ENCODE data around the gene PARN. TPM values are rescaled to one million over a fixed set of nuclear protein-coding genes. Genes with fewer than 3 reads are reported as not detected.

Gene PARN
- polyA plus RNA-seq, 1 experiment: 18.5 TPM

DNA sequence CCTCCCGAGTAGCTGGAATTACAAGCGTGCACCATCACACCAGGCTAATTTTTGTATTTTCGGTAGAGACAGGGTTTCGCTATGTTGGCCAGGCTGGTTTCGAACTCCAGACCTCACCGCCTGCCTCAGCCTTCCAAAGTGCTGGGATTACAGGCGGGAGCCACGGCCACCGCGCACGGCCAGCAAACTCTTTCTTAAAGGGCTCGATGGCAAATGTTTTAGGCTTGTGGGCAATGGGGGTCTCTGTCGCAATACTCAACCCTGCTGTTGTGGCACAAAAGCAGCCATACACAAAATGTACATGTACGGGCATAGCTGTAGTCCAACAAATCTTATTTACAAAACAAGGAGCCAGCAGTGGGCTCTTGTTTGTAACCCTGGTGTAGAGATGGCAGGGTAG lies 18.4 kb downstream of the PARN start:
- Histone ChIP-seq H3K4me3 (ENCODE audit: low read depth, low read length) (no peak overlapping the region), H3K36me3 (ENCODE audit: control insufficient read depth, insufficient read depth, low read length) (peaks cover 16% of the 10 kb centered on the region), H3K27me3 (ENCODE audit: control insufficient read depth, insufficient read depth, low read length) (no peaks in the 10 kb centered on the region)
- ChIA-PET POLR2A (no interaction called here), CTCF (interaction anchor here (1.0 kb wide), 1 partner anchor 12 kb away, joined by 3 read pairs; no protein-coding TSS in a partner anchor)
- TF ChIP-seq, protein P1, sequence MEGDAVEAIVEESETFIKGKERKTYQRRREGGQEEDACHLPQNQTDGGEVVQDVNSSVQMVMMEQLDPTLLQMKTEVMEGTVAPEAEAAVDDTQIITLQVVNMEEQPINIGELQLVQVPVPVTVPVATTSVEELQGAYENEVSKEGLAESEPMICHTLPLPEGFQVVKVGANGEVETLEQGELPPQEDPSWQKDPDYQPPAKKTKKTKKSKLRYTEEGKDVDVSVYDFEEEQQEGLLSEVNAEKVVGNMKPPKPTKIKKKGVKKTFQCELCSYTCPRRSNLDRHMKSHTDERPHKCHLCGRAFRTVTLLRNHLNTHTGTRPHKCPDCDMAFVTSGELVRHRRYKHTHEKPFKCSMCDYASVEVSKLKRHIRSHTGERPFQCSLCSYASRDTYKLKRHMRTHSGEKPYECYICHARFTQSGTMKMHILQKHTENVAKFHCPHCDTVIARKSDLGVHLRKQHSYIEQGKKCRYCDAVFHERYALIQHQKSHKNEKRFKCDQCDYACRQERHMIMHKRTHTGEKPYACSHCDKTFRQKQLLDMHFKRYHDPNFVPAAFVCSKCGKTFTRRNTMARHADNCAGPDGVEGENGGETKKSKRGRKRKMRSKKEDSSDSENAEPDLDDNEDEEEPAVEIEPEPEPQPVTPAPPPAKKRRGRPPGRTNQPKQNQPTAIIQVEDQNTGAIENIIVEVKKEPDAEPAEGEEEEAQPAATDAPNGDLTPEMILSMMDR (IDR thresholded peaks at IDR 0.05; ENCODE audit: insufficient read depth, low read depth, low read length): no peak
- no peak for DNase-seq (ENCODE audit: low read depth)

- H3K27me3 ChIP-seq (ENCODE audit: control insufficient read depth, insufficient read depth, low read length): no peaks in the 10 kb centered on the region
- POLR2A ChIA-PET: no interaction called here
- DNase-seq (ENCODE audit: low read depth): no peak
- TF ChIP-seq, protein P1 (IDR thresholded peaks at IDR 0.05; ENCODE audit: insufficient read depth, low read depth, low read length): no peak
- no peak overlapping the region for H3K4me3 ChIP-seq (ENCODE audit: low read depth, low read length)
- CTCF ChIA-PET: interaction anchor here (0.9 kb wide), 1 partner anchor 16 kb away, joined by 4 read pairs; no protein-coding TSS in a partner anchor
- H3K36me3 ChIP-seq (ENCODE audit: control insufficient read depth, insufficient read depth, low read length): peaks cover 18% of the 10 kb centered on the region
Observed at GRCh38 chr16:14609716-14610115, 20.3 kb downstream of the PARN start.

GRCh38 chr16:14608604-14609003 lies 21.5 kb downstream of the PARN start:
- TF ChIP-seq, protein P1 (IDR thresholded peaks at IDR 0.05; ENCODE audit: insufficient read depth, low read depth, low read length): no peak
- POLR2A ChIA-PET: no interaction called here
- H3K36me3 ChIP-seq (ENCODE audit: control insufficient read depth, insufficient read depth, low read length): peaks cover 16% of the 10 kb centered on the region
- H3K4me3 ChIP-seq (ENCODE audit: low read depth, low read length): no peak overlapping the region
- H3K27me3 ChIP-seq (ENCODE audit: control insufficient read depth, insufficient read depth, low read length): no peaks in the 10 kb centered on the region
- CTCF ChIA-PET: no interaction called here
- DNase-seq (ENCODE audit: low read depth): no peak

DNA sequence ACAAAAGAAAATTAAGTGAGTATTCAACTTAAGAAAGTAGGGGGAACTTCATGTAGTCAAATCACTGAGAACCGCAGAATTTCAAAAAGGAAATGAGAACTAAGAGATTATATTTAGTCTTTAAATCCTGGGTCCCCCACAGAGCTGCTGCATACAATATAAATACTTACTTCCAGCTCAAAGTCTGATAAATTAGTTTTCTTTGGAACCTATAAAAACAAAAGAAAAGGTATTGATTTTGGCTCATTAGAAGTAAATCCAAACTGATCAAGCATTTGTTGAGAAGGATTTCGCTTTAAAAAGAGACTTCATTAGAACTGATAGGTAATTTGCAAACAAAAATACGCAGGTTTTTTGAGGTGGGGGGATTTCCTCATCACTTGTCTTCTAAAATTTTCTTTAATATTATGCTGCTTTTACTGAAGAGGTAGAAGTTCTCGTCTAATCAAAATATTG lies 21.9 kb downstream of the PARN start:
- no peak for DNase-seq (ENCODE audit: low read depth)
- H3K27me3 ChIP-seq (ENCODE audit: control insufficient read depth, insufficient read depth, low read length): no peaks in the 10 kb centered on the region
- CTCF ChIA-PET: interaction anchor here (1.0 kb wide), 1 partner anchor 12 kb away, joined by 3 read pairs; no protein-coding TSS in a partner anchor
- H3K4me3 ChIP-seq (ENCODE audit: low read depth, low read length): no peak overlapping the region
- POLR2A ChIA-PET: no interaction called here
- peaks cover 16% of the 10 kb centered on the region for H3K36me3 ChIP-seq (ENCODE audit: control insufficient read depth, insufficient read depth, low read length)
- TF ChIP-seq, protein P1 (IDR thresholded peaks at IDR 0.05; ENCODE audit: insufficient read depth, low read depth, low read length): no peak

DNA sequence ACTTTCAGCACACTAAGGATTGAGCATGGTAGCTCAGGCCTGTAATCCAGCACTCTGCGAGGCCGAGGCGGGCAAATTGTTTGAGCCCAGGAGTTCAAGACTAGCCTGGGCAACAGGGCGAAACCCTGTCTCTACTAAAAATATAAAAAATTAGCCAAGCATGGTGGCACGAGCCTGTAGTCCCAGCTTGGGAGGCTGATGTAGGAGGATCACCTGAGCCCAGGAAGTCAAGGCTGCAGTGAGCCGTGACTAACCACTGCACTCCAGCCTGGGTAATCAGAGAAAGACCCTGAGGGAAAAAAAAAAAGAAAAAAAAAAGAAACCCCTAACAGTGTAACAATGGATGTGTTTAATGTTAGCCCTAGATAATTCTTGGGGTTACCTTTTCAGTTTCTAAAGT lies 24.0 kb downstream of the PARN start:
- no peak for DNase-seq (ENCODE audit: low read depth)
- Histone ChIP-seq H3K27me3 (ENCODE audit: control insufficient read depth, insufficient read depth, low read length) (no peaks in the 10 kb centered on the region), H3K36me3 (ENCODE audit: control insufficient read depth, insufficient read depth, low read length) (peaks cover 13% of the 10 kb centered on the region), H3K4me3 (ENCODE audit: low read depth, low read length) (no peak overlapping the region)
- ChIA-PET CTCF (interaction anchor here (0.6 to 1.9 kb wide), 3 partner anchors 62 to 786 kb away, joined by 3 to 5 read pairs (median 3); no protein-coding TSS in a partner anchor), POLR2A (no interaction called here)
- TF ChIP-seq, protein P1 (IDR thresholded peaks at IDR 0.05; ENCODE audit: insufficient read depth, low read depth, low read length): no peak
